Activated T-cell treated with anti-CD3 and anti-CD28 coated beads for 4 hours (primary cell): ENCODE results near the gene ZBTB7C.
"Not testable (repeated sequence)": the region's sequence is repeated elsewhere in the genome, so short reads cannot be mapped to it uniquely, and the experiment has no call there.

Experiments used
- DNase-seq: peaks from one replicate; pipeline ENCODE4 v3.0.0-alpha.2; 2020

ZBTB7C gene

DNA sequence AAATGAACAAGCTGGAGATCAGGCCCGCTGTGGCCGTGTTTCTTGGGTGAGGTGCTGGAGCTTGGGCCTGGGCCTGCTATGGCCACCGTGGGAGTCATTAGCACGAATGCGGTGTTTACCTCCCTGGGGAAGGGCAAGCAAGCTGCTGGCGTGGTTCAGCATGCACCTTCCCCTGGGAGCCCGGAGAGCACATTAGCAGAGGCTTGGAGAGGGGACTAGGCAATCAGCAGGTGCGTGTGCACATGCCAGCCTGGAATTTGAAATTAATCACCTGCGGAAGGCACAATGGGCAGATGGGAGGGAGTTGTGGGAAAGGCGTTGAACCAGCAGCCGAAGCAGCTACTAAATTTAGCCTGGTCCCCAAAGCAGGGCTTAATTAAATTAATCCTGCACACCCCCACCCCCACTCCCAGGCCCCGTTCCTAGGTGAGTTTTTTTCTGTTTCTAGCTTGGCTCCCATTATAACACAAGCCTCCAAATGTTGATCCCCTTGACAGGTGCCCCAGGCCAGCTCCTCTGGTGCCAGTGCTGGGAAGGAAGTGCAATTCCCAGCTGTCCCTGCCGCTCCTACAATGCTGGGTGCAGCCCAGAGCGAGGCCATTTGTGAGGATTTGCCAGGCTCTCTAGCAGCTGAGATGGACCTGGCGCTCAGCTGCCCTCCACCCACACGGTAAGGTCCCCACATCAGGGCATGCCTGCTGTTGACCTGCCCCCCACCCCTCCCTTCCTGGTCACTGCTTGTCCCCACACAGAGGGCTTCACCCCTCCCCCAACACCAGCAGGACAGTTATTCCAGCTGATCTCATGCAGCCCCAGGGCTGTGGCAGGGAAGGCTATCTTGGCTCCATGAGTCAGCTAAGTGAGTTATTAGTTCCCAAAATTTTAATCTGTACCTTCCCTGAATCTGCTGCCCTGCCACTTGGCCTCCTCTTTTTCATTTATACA lies 115.0 kb downstream of the ZBTB7C start:
- no peak for DNase-seq

DNA sequence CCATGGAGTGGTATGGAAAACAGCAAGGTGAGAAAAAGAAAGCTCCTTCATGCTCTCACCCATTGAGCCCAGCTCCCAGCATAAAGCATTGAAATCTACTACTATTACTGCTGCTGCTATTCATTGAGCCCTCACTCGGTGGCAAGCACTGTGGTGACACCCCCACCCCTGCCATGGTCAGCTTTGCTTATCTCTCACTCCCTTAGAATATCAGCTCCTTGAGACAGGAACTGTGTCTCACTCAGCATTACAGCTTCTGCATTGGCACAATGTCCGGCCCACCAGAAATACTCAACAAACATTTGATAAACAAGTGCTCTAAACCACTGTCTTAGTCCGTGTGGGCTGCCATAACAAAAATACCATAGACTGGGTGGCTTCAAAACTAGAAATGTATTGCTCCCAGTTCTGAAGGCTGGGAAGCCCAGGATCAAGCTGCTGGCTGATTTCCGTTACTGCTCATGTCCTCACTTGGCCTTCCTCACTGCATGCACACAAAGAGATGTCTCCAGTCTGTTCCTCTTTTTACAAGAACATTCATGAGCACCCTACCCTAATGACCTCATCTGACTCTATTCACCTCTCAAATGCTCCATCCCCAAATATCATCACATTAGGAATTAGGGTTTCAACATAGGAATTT lies 116.3 kb downstream of the ZBTB7C start:
- DNase-seq = no peak

DNA sequence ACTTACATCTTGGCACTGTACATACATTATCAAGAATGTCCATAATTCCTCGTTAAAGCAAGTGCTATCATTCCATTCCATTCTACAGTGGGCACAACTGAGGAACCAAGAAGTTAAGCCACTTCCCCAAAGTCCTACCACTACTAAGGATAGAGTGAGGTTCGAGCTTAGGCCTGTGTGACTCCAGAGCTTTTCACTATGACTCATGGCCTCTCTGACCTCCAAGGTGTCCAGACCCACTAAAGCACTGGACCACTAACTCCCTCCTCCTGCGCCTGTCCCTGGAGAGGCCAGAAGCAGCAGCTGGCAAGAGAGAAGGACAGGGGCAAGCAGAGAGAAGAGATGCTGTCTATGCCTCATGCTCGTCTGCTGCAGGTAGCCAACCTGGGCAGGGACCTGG lies 117.0 kb downstream of the ZBTB7C start:
- no peak for DNase-seq

DNA sequence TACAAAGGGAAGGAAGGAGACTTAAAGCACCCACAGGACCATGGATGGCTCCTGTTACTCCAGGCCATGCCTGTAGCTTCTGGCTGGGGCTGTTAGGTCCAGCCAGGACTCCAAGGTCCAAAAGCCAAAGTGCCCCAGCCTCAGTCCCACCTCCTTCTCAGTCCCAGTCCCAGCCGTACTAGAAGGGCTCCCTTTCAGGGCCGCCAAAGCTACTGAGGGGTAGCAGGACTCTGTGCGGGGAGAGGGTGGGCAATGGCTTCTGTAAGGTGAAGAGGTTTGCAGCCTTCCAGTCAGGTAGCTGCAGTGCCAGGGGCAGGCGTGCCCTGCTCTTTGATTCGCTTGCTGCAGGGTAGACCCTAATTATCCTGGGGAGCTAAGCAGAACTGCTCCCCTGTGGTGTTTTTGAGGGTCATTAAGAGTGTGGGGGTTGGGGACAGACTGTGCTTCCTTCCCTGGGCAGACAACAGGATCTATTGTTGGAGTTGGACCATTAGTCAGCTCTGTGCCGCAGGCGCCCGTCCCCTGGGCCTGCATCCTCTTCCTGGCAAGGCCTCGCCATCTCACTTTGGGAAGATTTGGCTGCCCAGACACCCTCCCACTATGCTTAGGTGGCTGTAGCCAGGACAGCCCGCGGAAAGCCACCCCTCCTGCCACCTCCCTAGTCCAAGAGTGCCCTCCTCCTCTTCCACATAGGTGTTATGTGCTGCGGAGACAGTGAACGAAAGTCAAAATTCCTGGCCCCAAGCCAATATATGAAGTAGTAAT lies 118.8 kb downstream of the ZBTB7C start:
- no peak for DNase-seq

DNA sequence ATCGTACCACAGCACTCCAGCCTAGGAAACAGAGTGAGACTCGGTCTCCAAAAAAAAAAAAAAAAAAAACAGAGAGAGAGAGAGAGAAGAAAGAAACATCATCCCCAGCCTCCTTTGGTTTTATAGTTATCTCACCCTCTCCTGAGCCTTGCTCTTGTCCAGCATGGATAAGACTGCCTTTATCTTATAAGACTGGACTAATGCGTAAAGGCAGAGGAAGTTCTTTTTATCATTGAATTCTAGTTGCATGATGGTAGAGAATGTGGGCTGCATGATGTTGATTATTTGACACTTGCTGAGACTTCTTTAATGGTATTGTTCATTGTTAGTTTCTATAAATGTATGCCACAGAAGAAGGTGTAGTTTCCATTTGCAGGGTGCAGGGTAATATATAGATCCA lies 124.4 kb downstream of the ZBTB7C start:
- no peak for DNase-seq

DNA sequence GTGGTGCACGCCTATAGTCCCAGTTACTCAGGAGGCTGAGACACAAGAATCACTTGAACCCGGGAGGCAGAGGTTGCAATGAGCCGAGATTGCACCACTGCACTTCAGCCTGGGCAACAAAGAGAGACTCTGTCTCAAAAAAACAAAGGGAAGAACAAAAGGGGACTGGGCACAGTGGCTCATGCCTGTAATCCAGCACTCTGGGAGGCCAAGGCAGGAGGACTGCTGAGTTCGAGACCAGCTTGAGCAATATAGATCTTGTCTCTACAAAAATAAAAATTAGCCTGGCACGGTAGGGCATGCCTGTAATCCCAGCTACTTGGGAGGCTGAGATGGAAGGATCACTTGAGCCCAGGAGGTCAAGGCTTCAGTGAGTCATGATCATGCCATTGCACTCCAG lies 125.2 kb downstream of the ZBTB7C start:
- DNase-seq = not testable (repeated sequence)

DNA sequence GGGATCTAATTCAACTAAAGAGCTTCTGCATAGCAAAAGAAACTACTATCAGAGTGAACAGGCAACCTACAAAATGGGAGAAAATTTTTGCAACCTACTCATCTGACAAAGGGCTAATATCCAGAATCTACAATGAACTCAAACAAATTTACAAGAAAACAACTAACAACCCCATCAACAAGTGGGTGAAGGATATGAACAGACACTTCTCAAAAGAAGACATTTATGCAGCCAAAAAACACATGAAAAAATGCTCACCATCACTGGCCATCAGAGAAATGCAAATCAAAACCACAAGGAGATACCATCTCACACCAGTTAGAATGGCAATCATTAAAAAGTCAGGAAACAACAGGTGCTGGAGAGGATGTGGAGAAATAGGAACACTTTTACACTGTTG lies 127.7 kb downstream of the ZBTB7C start:
- DNase-seq = not testable (repeated sequence)

DNA sequence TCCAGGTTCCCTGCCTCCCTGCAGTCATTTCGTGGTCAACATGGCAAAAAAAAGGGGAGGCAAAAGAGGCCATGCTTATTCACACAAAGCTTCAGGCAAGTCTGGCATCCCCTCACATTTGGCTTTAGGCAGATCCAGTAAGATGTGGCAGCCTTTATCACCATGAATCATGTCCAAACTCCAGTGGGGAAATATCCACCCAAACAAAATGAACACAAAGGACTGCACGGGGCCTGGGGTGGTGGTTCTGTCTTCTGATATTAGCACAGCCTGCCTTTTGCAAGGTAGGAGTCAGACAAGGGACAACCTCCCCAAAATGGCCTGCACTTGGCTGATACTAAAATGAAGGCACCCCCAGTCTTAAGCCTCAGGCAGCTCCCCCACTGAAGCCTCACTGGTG lies 129.9 kb downstream of the ZBTB7C start:
- DNase-seq = no peak

DNA sequence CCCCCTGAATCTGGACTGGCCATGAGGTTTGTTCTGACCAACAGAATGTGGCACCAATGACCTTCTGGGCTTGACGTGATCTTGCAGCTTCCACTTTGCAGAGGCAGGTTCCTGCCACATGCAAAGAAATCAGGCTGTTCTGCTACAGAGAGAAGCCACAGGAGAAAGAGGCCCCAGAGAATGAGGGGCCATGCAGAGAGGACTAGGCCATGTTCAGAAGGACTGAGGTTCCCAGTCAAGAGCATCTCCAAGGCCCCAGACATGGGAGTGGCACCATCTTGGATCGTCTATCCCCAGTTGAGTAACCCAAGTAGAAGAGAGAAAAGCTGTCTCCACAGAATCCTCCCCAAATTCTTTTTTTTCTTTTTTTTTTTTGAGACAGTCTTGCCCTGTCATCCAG lies 131.1 kb downstream of the ZBTB7C start:
- no peak for DNase-seq

DNA sequence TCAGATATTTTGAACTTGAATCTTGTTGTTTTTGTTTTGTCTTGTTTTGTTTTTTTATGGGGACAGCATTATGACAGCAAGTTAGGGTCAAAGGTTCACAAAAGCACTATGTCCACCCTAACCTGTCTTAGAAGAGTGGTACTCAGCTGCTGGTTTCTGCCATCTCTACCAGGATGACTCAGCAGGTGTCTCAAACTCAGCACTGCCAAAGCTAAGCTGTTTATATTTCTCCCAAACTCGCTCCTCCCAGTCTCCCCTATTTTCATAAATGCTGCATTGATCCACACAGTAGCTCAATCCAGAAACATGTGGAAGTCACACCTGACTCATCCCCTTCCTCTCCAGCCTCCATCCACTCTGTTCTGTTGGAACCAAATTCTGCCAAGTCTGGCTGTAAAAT lies 134.9 kb downstream of the ZBTB7C start:
- no peak for DNase-seq

DNA sequence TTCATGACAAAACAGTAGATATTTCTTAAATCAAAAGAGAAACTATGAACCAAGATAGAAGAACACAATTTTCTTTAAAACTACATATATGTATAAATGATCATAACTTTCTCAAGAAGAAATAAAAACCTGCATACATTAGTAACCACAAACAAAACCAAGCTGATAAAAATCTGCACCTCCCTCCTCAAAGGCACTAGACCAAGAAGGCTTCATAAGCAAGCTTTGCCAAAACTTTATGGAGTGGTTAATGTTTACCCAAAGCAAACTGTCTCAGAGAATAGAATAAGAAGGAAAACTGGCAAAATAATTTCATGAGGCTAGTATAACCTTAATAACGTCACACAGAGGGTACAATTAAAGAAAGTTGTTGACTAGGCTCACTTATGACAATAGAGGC lies 138.3 kb downstream of the ZBTB7C start:
- DNase-seq = no peak

DNA sequence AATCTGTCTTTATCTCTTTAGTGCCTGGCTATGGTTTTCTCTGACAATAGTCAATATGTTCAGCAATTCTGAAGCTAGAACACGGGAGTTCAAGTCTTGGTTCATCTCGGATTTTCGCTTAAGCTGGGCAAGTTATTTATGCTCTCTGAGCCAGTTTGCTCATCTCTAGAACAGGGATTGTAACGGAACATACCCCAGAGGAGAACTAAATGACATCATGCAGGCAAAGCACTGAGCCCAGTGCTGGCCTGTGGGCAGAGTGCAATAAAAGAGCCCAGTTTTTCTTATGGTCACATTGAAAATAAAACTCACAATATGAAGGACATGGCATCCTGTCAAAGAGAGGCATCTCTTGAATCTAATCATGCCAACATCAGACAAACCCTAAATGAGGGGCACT lies 143.9 kb downstream of the ZBTB7C start:
- DNase-seq = no peak

DNA sequence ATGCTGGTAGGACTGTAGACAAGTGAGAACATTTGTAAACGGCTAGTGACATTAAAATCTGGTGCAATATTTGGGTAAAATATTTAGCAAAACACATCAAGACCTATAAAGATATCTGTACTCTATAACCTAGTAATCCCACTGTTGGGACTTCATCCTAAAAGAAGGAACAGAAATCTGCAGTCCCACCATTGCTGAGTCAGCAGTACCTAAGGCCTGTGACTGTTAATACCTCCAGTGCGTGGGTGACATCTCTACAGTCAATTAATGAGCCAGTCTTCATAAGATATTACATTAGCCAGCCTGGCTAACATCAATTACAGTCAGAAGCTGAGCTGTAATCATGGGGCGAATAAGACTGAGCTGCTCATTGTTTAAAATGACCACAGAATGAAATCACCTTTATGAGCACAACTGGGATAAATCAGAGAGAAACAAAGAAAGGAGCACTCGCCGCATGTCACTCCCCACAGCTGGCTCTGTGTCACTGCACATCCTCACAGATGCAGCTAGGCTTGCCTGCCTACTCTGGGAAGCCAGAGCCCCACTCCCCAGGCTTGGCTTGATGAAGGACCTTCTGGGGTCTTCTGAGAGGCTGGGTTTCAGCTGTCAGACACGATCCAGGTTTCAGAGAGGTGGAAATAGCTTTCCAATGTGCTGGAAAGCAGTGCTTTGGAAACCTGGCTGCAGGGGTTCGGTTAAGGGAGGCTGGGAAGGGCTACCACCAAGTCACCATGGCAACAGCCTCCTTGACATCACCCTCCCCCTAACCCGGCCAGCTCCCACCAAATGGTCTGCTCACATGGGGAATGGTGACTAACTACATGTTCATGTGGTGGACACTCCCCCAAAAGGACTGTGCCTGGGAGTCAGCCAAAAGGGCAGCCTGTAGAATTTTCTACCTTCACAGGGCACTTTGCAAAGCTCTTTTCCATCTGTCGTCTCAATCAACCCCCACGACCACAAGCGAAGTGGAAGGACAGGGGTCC lies 145.0 kb downstream of the ZBTB7C start:
- no peak for DNase-seq

DNA sequence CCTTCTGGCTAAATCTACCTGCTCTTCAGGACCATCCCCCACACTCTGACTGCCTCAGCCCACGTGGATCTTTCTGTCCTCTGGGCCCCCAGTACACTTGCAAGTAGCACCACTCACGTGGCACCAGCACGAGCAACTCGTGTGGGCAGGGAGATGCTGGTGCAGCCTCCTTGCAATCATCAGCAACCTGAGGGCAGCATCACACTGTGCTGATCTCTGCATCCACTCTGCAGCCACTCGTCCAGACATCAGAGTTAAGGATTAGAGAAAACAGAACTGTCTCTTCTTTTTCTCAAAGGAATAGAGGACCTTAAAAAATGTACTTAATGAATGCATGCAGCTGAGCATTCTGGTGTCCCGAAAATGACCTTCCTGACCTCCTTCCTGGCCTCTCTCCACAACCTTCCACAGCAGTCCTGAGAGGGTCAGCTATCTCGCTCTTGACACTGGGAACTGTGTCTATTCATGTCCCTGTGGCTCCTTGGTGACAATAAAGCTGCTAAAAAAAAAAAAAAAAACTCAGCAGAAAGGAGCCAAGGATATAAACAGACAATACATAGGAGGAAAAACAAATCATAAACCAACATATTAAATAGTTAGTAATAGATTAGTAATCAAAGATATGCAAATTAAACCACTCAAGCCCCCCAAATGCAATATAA lies 145.9 kb downstream of the ZBTB7C start:
- no peak for DNase-seq

DNA sequence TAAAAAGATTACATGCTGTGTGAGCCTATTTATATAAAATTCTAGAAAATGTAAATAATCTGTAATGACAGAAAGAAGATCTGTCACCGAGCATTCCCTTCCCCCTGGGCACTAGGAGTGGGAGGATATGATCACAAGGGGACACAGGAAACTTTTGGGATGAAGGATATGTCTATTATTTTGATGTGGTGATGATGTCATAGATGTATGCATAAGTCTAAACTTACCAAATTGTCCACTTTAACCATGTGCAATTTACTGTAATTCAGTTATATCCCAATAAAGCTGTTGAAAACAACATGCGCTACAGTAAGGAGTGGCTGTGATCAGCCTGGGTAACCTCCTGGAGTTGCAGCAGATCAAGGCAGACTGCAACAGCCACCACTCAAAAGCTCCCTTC lies 148.9 kb downstream of the ZBTB7C start:
- no peak for DNase-seq

DNA sequence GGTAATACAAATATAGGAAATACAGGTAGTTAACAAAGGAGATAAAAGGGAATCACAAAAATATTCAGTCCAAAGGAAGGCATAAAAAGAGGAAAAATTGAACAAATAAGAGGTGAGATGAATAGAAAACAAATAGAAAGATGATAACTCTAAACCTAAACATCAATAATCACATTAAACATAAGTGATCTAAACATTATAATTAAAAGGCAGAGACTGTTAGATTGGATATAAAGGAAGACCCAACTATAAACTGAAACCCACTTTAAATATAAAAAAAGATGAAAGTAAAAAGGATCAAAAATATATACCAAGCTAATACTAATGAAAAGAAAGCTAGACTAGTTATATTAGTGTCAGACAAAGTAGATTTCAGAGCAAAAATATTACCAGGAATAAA lies 152.3 kb downstream of the ZBTB7C start:
- DNase-seq = no peak

DNA sequence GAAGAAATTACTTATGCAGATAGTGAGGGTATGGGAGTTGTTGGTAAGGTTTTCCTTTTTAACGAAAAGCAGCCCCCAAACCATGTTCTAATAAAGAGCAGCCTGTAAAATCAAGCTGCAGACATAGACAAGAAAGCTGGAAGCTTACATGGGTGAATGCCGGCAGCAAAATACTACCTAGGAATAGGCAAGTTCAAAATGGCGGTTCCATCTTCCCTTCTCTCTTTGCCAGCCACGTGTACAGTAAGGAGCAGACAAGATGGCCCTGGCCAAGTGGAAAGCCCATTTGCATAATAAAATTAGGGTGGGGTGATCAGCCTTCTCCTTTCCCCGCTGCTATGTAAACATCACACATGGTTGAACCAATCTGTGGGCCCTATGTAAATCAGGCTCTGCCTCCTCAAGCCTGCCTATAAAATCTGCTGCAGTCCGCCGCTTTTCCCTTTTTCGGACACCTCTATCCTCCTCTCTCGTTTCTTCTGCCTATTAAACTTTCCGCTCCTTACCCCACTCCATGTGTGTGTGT lies 155.0 kb downstream of the ZBTB7C start:
- no peak for DNase-seq

DNA sequence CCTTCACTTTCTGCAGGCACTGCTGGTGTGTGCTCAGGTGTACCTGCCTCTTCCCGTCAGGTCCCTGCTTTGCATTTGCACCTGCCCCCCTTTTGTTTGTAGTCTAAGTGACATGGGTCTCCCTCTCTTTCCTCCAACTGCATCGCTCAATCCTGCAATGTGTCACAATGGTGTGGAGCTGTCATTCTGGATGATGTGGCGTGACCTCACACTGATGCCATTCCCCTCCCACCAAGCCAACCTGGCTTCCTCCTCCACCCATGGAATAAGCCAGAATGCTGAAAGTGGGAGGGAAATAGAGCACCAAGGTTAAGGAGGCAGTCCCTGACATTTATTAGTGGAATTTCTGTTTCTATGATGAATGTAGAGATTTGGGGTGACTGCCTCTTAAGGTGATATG lies 156.7 kb downstream of the ZBTB7C start:
- no peak for DNase-seq

DNA sequence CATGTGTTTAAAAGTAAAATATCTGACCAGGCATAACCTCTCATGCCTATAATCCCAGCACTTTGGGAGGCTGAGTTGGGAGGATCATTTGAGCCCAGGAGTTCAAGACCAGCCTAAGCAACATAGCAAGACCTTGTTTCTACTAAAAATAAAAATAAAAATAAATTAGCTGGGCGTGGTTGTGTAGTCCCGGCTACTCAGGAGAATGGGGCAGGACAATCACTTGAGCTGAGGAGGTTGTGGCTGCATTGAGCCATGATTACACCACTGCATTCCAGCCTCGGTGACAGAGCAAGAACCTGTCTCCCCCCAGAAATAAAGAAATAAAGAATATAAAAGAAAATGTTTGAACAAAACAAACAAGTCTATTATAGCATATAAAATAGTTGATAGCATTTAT lies 158.3 kb downstream of the ZBTB7C start:
- no peak for DNase-seq

DNA sequence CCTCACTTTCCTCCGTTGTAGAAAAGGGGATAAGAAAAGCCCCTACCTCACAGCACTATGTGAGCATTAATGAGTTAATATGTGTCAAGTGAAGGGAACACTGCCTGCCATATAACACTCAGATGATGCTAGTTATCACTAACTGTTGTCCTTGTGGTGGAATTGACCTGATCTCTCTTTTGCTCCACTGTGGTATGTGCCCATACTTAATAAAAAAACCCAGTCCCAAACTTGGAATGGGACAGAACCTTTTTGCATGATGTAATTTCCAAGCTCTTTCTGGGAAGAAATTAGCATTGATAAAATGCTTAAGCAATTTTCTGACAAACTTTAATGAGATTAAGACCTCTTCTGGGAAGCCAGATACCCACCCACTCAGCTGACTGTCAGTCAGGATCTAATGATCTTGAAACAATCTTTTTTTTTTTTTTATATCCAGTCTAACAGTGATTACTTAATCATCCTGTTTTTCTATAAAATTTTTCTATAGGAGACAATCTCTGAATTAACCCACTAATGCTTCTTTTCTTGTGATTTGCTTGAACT lies 158.7 kb downstream of the ZBTB7C start:
- no peak for DNase-seq

DNA sequence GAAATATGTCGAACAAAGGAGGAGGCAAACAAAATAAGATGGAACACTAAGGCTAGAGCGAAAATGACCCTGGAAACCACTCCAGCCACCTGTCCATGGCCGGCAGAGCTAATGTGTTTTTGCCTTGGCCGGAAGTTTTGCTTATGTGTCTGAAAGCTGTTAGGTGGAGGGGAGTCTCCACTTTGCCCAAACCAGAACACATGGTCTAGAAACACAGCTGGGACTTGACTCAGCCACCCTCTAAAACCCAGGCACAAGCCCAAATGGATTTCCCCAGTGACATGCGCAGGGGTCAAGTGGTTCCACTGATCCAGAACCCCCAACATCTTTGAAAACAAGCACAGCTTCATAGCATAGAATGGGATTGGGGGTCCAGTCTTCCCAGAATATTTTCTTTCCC lies 159.3 kb downstream of the ZBTB7C start:
- DNase-seq = no peak
